IMR-90 (cell line): Measurements from ENCODE around the gene TNFRSF25. TPM values are rescaled to one million over a fixed set of nuclear protein-coding genes. Genes with fewer than 3 reads are reported as not detected.

Experiments
- ATAC-seq: fragments of 200-7000 bp; cut with Tn5 transposase; 2 replicates; pipeline ENCODE4 v1.9.1; 2020; ENCODE audit warnings: low read depth, mild to moderate bottlenecking, moderate library complexity
- BruUV-seq: library from RNA; stranded (reverse); fragments of 400-500 nt; replicated peaks from 2 replicates; lab custom pipeline; 2021; lab: Mats Ljungman, UMichigan
- CTCF ChIA-PET: fragments of 300-600 bp; formaldehyde crosslinking; extraction: SDS; loops from one replicate; lab custom pipeline; 2021; ENCODE audit warnings: antibody characterized with exemption; lab: Yijun Ruan, JAX
- POLR2A ChIA-PET: fragments of 300-600 bp; sonication (Branson Sonifier 250); formaldehyde crosslinking; loops from one replicate; lab custom pipeline; 2022; ENCODE audit warnings: antibody characterized with exemption; ENCODE audit not compliant: unreplicated experiment; lab: Charles Lee
- DNase-seq: peaks from one replicate; pipeline ENCODE4 v3.0.0; 2013
- H2AFZ ChIP-seq: replicated peaks from 2 replicates; pipeline ENCODE3; 2013; ENCODE audit warnings: low read length, mild to moderate bottlenecking; ENCODE audit not compliant: poor library complexity
- H2AK5ac ChIP-seq: 2 replicates; pipeline ENCODE4 v1.6.1; 2013; ENCODE audit warnings: low read depth, low read length, inconsistent platforms
- H2AK9ac ChIP-seq: replicated peaks from 2 replicates; pipeline ENCODE3; 2013; ENCODE audit warnings: mild to moderate bottlenecking, low read depth, low read length, moderate library complexity; ENCODE audit not compliant: poor library complexity
- H2BK120ac ChIP-seq: 2 replicates; pipeline ENCODE4 v1.6.1; 2013; ENCODE audit warnings: low read depth, low read length, inconsistent platforms
- H2BK15ac ChIP-seq: 3 replicates; pipeline ENCODE4 v1.6.1; 2013; ENCODE audit warnings: low read depth, low read length, inconsistent platforms
- H2BK20ac ChIP-seq: 2 replicates; pipeline ENCODE4 v1.6.1; 2013; ENCODE audit warnings: low read depth, mild to moderate bottlenecking, inconsistent platforms, low read length, moderate library complexity
- H2BK5ac ChIP-seq: 2 replicates; pipeline ENCODE4 v1.6.1; 2013; ENCODE audit warnings: mild to moderate bottlenecking, low read depth, low read length, inconsistent platforms; ENCODE audit not compliant: poor library complexity, severe bottlenecking
- H3K14ac ChIP-seq: replicated peaks from 2 replicates; pipeline ENCODE4 v1.6.1; 2013; ENCODE audit warnings: low read depth, low read length, inconsistent platforms
- H3K18ac ChIP-seq: 2 replicates; pipeline ENCODE4 v1.6.1; 2013; ENCODE audit warnings: low read depth, low read length, control low read depth
- H3K23ac ChIP-seq: 2 replicates; pipeline ENCODE4 v1.6.1; 2013; ENCODE audit warnings: low read depth, low read length, inconsistent platforms
- H3K27ac ChIP-seq: 2 replicates; pipeline ENCODE4 v1.5.1; 2013; ENCODE audit warnings: mild to moderate bottlenecking, control low read depth, low read length; ENCODE audit not compliant: insufficient read depth
- H3K27me3 ChIP-seq: 2 replicates; pipeline ENCODE4 v1.6.1; 2013; ENCODE audit warnings: low read length; ENCODE audit not compliant: control insufficient read depth, insufficient read depth
- H3K36me3 ChIP-seq: 2 replicates; pipeline ENCODE4 v1.6.1; 2013; ENCODE audit warnings: low read length, mixed read lengths; ENCODE audit not compliant: control insufficient read depth, insufficient read depth
- H3K4ac ChIP-seq: 2 replicates; pipeline ENCODE4 v1.6.1; 2013; ENCODE audit warnings: low read depth, low read length, inconsistent platforms
- H3K4me1 ChIP-seq: 2 replicates; pipeline ENCODE4 v1.6.1; 2013; ENCODE audit warnings: low read length, mixed read lengths; ENCODE audit not compliant: control insufficient read depth, insufficient read depth
- H3K4me2 ChIP-seq: 2 replicates; pipeline ENCODE4 v1.6.1; 2013; ENCODE audit warnings: low read depth, mild to moderate bottlenecking, control low read depth, low read length, moderate library complexity
- H3K4me3 ChIP-seq: 2 replicates; pipeline ENCODE4 v1.5.1; 2013; ENCODE audit warnings: low read depth, mild to moderate bottlenecking, control low read depth, low read length, moderate library complexity; ENCODE audit not compliant: insufficient read depth
- H3K56ac ChIP-seq: 2 replicates; pipeline ENCODE4 v1.6.1; 2013; ENCODE audit warnings: low read length, inconsistent platforms; ENCODE audit not compliant: insufficient read depth; ENCODE audit errors: extremely low read depth
- H3K79me1 ChIP-seq, 2 experiments: 2 replicates each; pipeline ENCODE4 v1.6.1; 2013; ENCODE audit warnings: low read length in 2 of 2, inconsistent platforms in 1 of 2, low read depth in 1 of 2
- H3K9ac ChIP-seq: 2 replicates; pipeline ENCODE4 v1.6.1; 2013; ENCODE audit warnings: low read depth, low read length, control low read depth
- H3K9me1 ChIP-seq: 2 replicates; pipeline ENCODE4 v1.6.1; 2013; ENCODE audit warnings: low read length, inconsistent platforms; ENCODE audit not compliant: insufficient read depth
- H3K9me3 ChIP-seq: 2 replicates; pipeline ENCODE4 v1.6.1; 2013; ENCODE audit warnings: low read length; ENCODE audit not compliant: control insufficient read depth, insufficient read depth
- H4K20me1 ChIP-seq: 2 replicates; pipeline ENCODE4 v1.6.1; 2013; ENCODE audit warnings: low read length, inconsistent platforms; ENCODE audit not compliant: insufficient read depth
- H4K5ac ChIP-seq: 2 replicates; pipeline ENCODE4 v1.6.1; 2013; ENCODE audit warnings: mild to moderate bottlenecking, low read depth, low read length, control low read depth
- H4K8ac ChIP-seq, 2 experiments: 2 replicates each; pipeline ENCODE4 v1.6.1; 2013; ENCODE audit warnings: low read depth in 2 of 2, low read length in 2 of 2, control low read depth in 1 of 2, inconsistent platforms in 1 of 2
- H4K91ac ChIP-seq: 2 replicates; pipeline ENCODE4 v1.6.1; 2013; ENCODE audit warnings: low read depth, low read length, inconsistent platforms; ENCODE audit not compliant: insufficient read depth
- RFX5 ChIP-seq: IDR thresholded peaks from 2 replicates; pipeline ENCODE4 v1.8.0; 2012; ENCODE audit warnings: low read depth, mild to moderate bottlenecking, low read length, moderate library complexity
- USF2 ChIP-seq: fragments of 150-350 bp; IDR thresholded peaks from 2 replicates; pipeline ENCODE4 v1.6.1; 2017; ENCODE audit warnings: mild to moderate bottlenecking, antibody characterized with exemption, low read length, low read depth
- WGBS, 2 experiments: methylation state at CpG; one replicate each; pipeline versions ENCODE4 v1.1.5 to v1.1.7; 2013; ENCODE audit warnings: missing lambda C conversion rate in 2 of 2; ENCODE audit not compliant: insufficient read length in 1 of 2; ENCODE audit errors: extremely low coverage in 2 of 2; 5-methylcytosine and 5-hydroxymethylcytosine counted together
- dilution Hi-C: fragments of 300-500 bp; cut with HindIII; formaldehyde crosslinking; loops from one replicate; pipeline ENCODE4 v1.14.3; 2018; ENCODE audit warnings: low sequenced_read_pairs; ENCODE audit not compliant: unreplicated experiment
- in situ Hi-C: fragments of 300-500 bp; cut with MboI; formaldehyde crosslinking; loops from 3 replicates; pipeline ENCODE4 v1.14.3; 2019; ENCODE audit warnings: low sequenced_read_pairs, inconsistent platforms, mixed read lengths
- intact Hi-C: fragments of 100-400 bp; cut with micrococcal nuclease; formaldehyde crosslinking; loops from 2 replicates; pipeline ENCODE4 v1.10.0; 2022
- polyA plus RNA-seq, 3 experiments: library from polyadenylated mRNA; depleted of rRNA; stranded (reverse); fragments of >200 nt; gene quantifications; 2 replicates each; pipeline ENCODE4 v1.2.3, GENCODE V29; 2012; ENCODE audit warnings: low replicate concordance in 1 of 3
- total RNA-seq: library from RNA; depleted of rRNA; stranded (reverse); fragments of >200 nt; gene quantifications from 2 replicates; pipeline ENCODE4 v1.2.3, GENCODE V29; 2012

TNFRSF25 gene
- total and polyA plus RNA-seq, 2 of the 4 experiments (the other 2 are of a cell fraction), result 1.3 to 11.2 TPM

GRCh38 chr1:6515771-6516170 lies 49.8 kb upstream of the TNFRSF25 start:
- no TSS peak for BruUV-seq
- no peak overlapping the region for H3K9ac ChIP-seq
- in situ Hi-C loops, result no loop called here
- H3K4me1 ChIP-seq, result peaks cover 11% of the 10 kb centered on the region
- peak overlapping the region; percentile 10 for H2AK9ac ChIP-seq
- ATAC-seq (no peak), DNase-seq (no peak)
- H4K8ac ChIP-seq, result no peak overlapping the region
- H3K4me3 ChIP-seq, result no peak overlapping the region
- no CpG with 5 or more reads among the region's 4 CpGs for WGBS, 2 experiments
- no peak overlapping the region for H2BK20ac ChIP-seq
- intact Hi-C loops, result no loop called here
- CTCF ChIA-PET, result no interaction called here
- H2AK5ac ChIP-seq, result no peak overlapping the region
- H2BK120ac ChIP-seq, result no peak overlapping the region
- H3K27ac ChIP-seq, result no peak overlapping the region
- no peaks in the 10 kb centered on the region for H3K79me1 ChIP-seq
- no peaks in the 10 kb centered on the region for H4K20me1 ChIP-seq
- H3K23ac ChIP-seq, result no peak overlapping the region
- peaks cover 6% of the 10 kb centered on the region; the same call in 1 of the 2 replicates for H3K9me1 ChIP-seq
- no peak overlapping the region for H3K4me2 ChIP-seq
- H3K14ac ChIP-seq, result no peak overlapping the region
- H2BK5ac ChIP-seq, result no peak overlapping the region
- no peak overlapping the region for H3K18ac ChIP-seq
- H3K36me3 ChIP-seq, result no peaks in the 10 kb centered on the region
- H2BK15ac ChIP-seq, result no peak overlapping the region
- dilution Hi-C loops, result no loop called here
- H3K27me3 ChIP-seq, result no peaks in the 10 kb centered on the region
- H3K4ac ChIP-seq, result no peak overlapping the region
- no peak overlapping the region for H4K5ac ChIP-seq
- H3K56ac ChIP-seq, result no peak overlapping the region
- H4K91ac ChIP-seq, result no peak overlapping the region
- H3K9me3 ChIP-seq, result no peaks in the 10 kb centered on the region
- POLR2A ChIA-PET, result no interaction called here
- no peak overlapping the region for H2AFZ ChIP-seq
- TF ChIP-seq USF2 (peak; percentile 19; the same call in 1 of the 2 replicates), RFX5 (no peak)
